ENCODE data around the gene ZNF680. TPM values are rescaled to one million over a fixed set of nuclear protein-coding genes. Genes with fewer than 3 reads are reported as not detected.

The ZNF680 gene
- total RNA-seq, 2 experiments from 2014 or later = 48.4 to 62.6 TPM

DNA sequence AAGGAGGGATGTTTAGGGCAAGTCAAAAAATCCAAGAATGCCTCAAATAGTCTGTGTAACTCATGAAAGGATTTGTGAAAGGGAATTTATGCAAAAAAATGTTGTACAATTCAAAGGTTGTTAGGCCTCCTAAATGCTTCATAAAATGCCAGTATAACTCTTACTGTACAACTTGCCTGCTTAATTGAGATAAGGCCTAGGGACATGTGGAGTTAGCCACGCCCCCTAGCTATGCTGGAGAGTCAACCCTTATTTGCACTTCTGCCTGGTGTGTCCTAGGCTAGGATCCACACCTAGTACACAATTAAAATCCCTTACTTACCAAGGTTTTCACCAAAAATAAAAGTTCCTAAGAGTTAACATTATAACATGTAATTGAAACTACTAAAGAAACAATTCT is 77.2 kb downstream of the ZNF680 start:
- no TSS peak for BruUV-seq (replicated peaks)

More for the DNA sequence above, 77.2 kb downstream of the ZNF680 start:
- Histone ChIP-seq H4K20me1 (ENCODE audit: insufficient read depth, low read length) (no peaks in the 10 kb centered on the region), H3K79me2 (ENCODE audit: insufficient read depth, low read depth, low read length) (no peaks in the 10 kb centered on the region), H3K9me3 (ENCODE audit: low read length) (peaks cover 15% of the 10 kb centered on the region), H3K4me2 (ENCODE audit: low read length) (no peak overlapping the region), H3K4me3 (ENCODE audit: low read depth, low read length, poor library complexity, severe bottlenecking) (no peak overlapping the region), H3K27ac (ENCODE audit: low read depth, low read length, poor library complexity, severe bottlenecking) (no peak overlapping the region), H3K9me2 (ENCODE audit: insufficient read depth, low read length) (no peaks in the 10 kb centered on the region), H3K4me1 (ENCODE audit: insufficient read depth, low read length, poor library complexity, severe bottlenecking) (no peaks in the 10 kb centered on the region), H3K36me3 (ENCODE audit: insufficient read depth, low read length) (no peaks in the 10 kb centered on the region), H2AFZ (ENCODE audit: low read length) (no peak overlapping the region)
- ChIA-PET CTCF (ENCODE audit: unreplicated experiment) (no interaction called here), POLR2A (no interaction called here)
- intact Hi-C loops (cut with micrococcal nuclease; ENCODE audit: unreplicated experiment) = loop anchor here (10.0 kb wide), 1 partner anchor 129 kb away; no protein-coding TSS in a partner anchor
- no peak for DNase-seq (ENCODE audit: low spot score)
- no peak for TF ChIP-seq EZH2phosphoT487 (IDR thresholded peaks at IDR 0.05; ENCODE audit: borderline replicate concordance, low read depth, low read length)
- TF ChIP-seq, protein P1, sequence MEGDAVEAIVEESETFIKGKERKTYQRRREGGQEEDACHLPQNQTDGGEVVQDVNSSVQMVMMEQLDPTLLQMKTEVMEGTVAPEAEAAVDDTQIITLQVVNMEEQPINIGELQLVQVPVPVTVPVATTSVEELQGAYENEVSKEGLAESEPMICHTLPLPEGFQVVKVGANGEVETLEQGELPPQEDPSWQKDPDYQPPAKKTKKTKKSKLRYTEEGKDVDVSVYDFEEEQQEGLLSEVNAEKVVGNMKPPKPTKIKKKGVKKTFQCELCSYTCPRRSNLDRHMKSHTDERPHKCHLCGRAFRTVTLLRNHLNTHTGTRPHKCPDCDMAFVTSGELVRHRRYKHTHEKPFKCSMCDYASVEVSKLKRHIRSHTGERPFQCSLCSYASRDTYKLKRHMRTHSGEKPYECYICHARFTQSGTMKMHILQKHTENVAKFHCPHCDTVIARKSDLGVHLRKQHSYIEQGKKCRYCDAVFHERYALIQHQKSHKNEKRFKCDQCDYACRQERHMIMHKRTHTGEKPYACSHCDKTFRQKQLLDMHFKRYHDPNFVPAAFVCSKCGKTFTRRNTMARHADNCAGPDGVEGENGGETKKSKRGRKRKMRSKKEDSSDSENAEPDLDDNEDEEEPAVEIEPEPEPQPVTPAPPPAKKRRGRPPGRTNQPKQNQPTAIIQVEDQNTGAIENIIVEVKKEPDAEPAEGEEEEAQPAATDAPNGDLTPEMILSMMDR (conservative IDR thresholded peaks at IDR 0.05; ENCODE audit: low read length) = no peak

Other genes with a start within 250 kb of the ZNF680 start
- 68.4 and 72.3 TPM in 2 replicates for gene ZNF736, start 249.1 kb downstream of the ZNF680 start, total RNA-seq (2014; rRNA removed; shearing (Covaris generic))
- gene ZNF736, start 249.1 kb downstream of the ZNF680 start, total RNA-seq (2022) = 88.6 and 90.2 TPM in 2 replicates
- gene ZNF107, start 103.1 kb upstream of the ZNF680 start, total RNA-seq (2014; rRNA removed; shearing (Covaris generic)) = 63.3 and 68.9 TPM in 2 replicates
- gene ZNF107, start 103.1 kb upstream of the ZNF680 start, total RNA-seq (2022) = 92.2 and 97.0 TPM in 2 replicates
- 24.4 and 25.6 TPM in 2 replicates for gene ZNF138, start 231.4 kb upstream of the ZNF680 start, total RNA-seq (2014; rRNA removed; shearing (Covaris generic))
- gene ZNF138, start 231.4 kb upstream of the ZNF680 start, total RNA-seq (2022) = 23.5 and 27.8 TPM in 2 replicates